Activated CD4-positive, alpha-beta T cell treated with anti-CD3 and anti-CD28 coated beads, Interleukin-2, amount 10 ng/mL, durations not matched to agents 24 days and 14 days (primary cell): ENCODE measurements around the gene ANKRD34B. TPM values are rescaled to one million over a fixed set of nuclear protein-coding genes. Genes with fewer than 3 reads are reported as not detected.

Source experiments
- DNase-seq: peaks from one replicate; pipeline ENCODE4 v3.0.0; 2022
- H3K27ac Mint-ChIP-seq: one replicate; pipeline ENCODE4 v1.8.0; 2022; ENCODE audit warnings: mild to moderate bottlenecking, mixed read lengths
- H3K27me3 Mint-ChIP-seq: one replicate; pipeline ENCODE4 v1.8.0; 2022; ENCODE audit warnings: mixed read lengths
- H3K36me3 Mint-ChIP-seq: one replicate; pipeline ENCODE4 v1.8.0; 2022; ENCODE audit warnings: low read depth, mild to moderate bottlenecking, mixed read lengths
- H3K4me1 Mint-ChIP-seq: one replicate; pipeline ENCODE4 v1.8.0; 2021; ENCODE audit warnings: mixed read lengths
- H3K4me3 Mint-ChIP-seq: one replicate; pipeline ENCODE4 v1.8.0; 2022; ENCODE audit warnings: mild to moderate bottlenecking, moderate library complexity, mixed read lengths
- H3K9me3 Mint-ChIP-seq: one replicate; pipeline ENCODE4 v1.8.0; 2021; ENCODE audit warnings: mixed read lengths
- intact Hi-C: fragments of 100-400 bp; cut with micrococcal nuclease; formaldehyde crosslinking; loops from one replicate; pipeline ENCODE4 v1.15.1; 2023
- total RNA-seq: library from RNA; stranded (reverse); gene quantifications from 2 replicates; pipeline ENCODE4 v1.2.3, GENCODE V29; 2022

The ANKRD34B gene
- total RNA-seq, 1 donor from 2014 or later: not detected

DNA sequence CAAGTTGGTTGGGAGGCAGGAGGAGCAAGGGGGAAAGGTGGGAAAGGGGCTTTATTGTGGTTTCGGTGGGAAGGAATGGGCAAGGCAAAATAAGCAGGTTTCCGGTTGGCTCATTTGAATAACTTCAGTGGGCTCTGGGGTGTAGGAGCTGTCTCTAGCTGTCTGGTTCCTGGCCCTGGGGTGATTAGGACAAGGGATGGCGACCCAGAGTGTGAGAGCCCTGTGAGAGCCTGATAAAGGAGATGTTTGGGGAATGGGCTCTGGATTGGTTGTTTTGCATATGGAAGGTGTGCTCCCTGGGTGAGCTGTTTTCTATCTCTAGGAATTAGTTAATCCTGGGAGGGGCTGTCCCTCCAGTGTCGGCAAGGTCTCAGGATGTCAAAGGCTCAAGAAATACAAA lies 15.4 kb downstream of the ANKRD34B start:
- no peak overlapping the region for H3K4me3 Mint-ChIP-seq
- DNase-seq: no peak
- peaks cover 29% of the 10 kb centered on the region for H3K27me3 Mint-ChIP-seq
- no peaks in the 10 kb centered on the region for H3K4me1 Mint-ChIP-seq
- no peaks in the 10 kb centered on the region for H3K36me3 Mint-ChIP-seq
- no peak overlapping the region for H3K27ac Mint-ChIP-seq
- H3K9me3 Mint-ChIP-seq: peaks cover 6% of the 10 kb centered on the region
- intact Hi-C loops: no loop called here

DNA sequence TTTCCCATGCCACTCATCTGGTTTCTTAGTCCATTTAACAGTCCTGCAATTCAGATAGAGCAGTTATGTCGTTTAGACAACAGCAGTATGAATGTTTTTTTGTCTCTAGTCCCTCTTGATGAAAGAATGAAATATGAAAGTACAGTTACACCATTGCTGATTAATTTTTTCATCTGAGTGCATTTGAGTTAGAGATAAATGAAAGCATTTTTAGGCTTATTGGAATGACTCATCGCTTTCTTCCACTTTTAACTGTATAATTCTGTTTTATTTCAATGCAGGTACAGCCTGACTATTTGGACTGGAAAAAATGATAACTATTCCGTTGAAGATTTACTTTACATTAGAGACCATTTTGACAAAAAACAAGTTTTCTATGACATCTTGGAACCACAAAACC lies 28.7 kb downstream of the ANKRD34B start:
- DNase-seq: no peak
- Mint-ChIP-seq H3K27me3 (peaks cover 2% of the 10 kb centered on the region), H3K4me1 (peaks cover 4% of the 10 kb centered on the region), H3K27ac (no peak overlapping the region), H3K36me3 (no peaks in the 10 kb centered on the region), H3K9me3 (peaks cover 3% of the 10 kb centered on the region), H3K4me3 (no peak overlapping the region)
- intact Hi-C loops: no loop called here

DNA sequence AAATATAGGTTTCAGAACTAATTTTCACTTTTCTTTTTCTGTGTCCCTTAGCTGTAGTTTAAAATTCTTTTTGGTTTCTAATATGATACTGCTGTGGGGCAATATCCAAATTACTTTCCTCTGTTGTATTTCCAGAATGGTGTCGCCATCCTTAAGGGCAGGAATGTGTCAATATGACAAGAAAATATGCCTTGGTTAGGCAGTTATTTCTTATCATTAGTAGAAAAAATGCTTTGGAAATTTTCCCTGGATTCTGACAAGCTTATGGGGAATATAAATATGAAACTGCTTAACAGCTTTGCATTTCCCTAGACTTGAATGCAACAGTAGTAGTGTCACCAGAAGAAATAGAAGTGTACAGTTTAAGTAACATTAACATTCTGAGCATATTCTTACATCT lies 29.4 kb downstream of the ANKRD34B start:
- H3K36me3 Mint-ChIP-seq: no peaks in the 10 kb centered on the region
- H3K9me3 Mint-ChIP-seq: peaks cover 3% of the 10 kb centered on the region
- no peak for DNase-seq
- intact Hi-C loops: no loop called here
- peaks cover 4% of the 10 kb centered on the region for H3K4me1 Mint-ChIP-seq
- no peak overlapping the region for H3K4me3 Mint-ChIP-seq
- H3K27me3 Mint-ChIP-seq: peaks cover 2% of the 10 kb centered on the region
- no peak overlapping the region for H3K27ac Mint-ChIP-seq

DNA sequence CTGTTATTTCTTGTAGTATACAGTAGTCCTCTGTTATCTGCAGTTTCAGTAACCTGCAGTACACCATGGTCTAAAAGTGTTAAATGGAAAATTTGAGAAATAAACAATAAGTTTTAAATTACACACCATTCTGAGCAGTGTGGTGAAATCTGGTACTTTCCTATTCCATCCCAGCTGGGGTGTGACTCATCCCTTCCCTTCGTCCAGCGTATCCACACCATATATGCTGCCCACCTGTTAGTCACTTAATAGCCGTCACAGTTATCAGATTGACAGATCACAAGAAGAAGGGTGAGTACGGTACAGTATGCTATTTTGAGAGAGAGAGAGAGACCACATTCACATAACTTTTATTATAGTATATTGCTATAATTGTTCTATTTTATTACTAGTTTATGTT lies 53.3 kb downstream of the ANKRD34B start:
- Mint-ChIP-seq H3K27me3 (peaks cover 3% of the 10 kb centered on the region), H3K9me3 (no peaks in the 10 kb centered on the region), H3K4me3 (no peak overlapping the region), H3K4me1 (peaks cover 3% of the 10 kb centered on the region), H3K27ac (no peak overlapping the region), H3K36me3 (no peaks in the 10 kb centered on the region)
- DNase-seq: no peak
- intact Hi-C loops: no loop called here

DNA sequence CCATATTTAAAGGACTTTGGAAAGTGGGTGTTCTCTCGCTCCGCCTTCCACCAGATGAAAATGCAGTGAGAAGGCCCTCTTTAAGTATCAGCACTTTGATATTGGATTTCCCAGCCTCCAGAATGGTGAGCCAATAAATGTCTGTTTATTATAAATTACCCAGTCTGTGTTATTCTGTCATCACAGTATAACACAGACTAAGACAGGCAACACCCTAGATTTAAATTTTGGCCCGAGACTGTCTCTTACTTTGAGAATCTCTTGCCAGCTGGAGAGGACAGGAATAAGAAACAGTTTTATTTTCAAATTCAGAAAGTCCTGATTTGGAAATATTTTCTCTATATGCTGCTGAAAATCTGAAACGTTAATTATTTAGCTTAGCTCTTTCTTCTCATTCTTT lies 60.7 kb downstream of the ANKRD34B start:
- Mint-ChIP-seq H3K9me3 (no peaks in the 10 kb centered on the region), H3K4me1 (no peaks in the 10 kb centered on the region), H3K4me3 (no peak overlapping the region), H3K27me3 (peaks cover 3% of the 10 kb centered on the region), H3K27ac (no peak overlapping the region), H3K36me3 (no peaks in the 10 kb centered on the region)
- intact Hi-C loops: no loop called here
- no peak for DNase-seq

DNA sequence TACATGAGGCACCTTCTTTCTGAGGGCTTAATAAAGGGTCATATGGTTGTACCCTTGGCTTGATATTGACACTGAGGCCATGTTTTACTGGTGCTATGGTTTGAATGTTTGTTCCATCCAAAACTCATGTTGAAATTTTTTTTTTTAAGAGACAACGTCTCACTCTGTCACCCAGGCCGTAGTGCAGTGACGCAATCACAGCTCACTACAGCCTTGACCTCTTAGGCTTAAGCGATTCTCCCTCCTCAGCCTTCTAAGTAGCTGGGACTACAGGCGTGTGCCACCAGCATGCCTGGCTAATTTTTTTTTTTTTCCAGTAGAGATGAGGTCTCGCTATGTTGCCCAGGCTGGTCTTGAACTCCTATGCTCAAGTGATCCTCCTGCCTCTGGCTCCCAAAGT lies 61.2 kb downstream of the ANKRD34B start:
- Mint-ChIP-seq H3K4me3 (no peak overlapping the region), H3K9me3 (no peaks in the 10 kb centered on the region), H3K27ac (no peak overlapping the region), H3K4me1 (peaks cover 3% of the 10 kb centered on the region), H3K27me3 (peaks cover 3% of the 10 kb centered on the region), H3K36me3 (no peaks in the 10 kb centered on the region)
- DNase-seq: no peak
- intact Hi-C loops: no loop called here

DNA sequence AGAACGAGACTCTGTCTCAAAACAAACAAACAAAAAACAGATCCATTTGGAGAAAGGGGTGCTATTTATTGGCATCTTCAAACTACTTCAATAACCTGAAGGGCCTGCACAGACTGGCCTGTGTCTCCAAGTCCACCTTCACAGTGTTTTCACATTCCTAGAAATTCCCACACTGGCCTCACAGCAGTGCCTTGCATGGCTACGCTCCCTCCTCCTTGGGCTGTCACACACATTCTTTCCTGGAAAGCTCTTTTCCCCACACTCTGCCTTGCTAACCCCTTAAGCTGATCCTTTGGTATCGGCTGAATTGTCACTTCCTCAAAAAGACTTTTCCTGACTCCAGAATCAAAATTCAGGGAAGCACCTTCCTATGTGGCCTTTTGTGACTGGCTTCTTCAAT lies 62.4 kb downstream of the ANKRD34B start:
- Mint-ChIP-seq H3K36me3 (no peaks in the 10 kb centered on the region), H3K27ac (no peak overlapping the region)

More for the DNA sequence above, 62.4 kb downstream of the ANKRD34B start:
- Mint-ChIP-seq H3K9me3 (no peaks in the 10 kb centered on the region), H3K27me3 (no peaks in the 10 kb centered on the region), H3K4me1 (peaks cover 3% of the 10 kb centered on the region), H3K4me3 (no peak overlapping the region)
- intact Hi-C loops: no loop called here
- DNase-seq: no peak

Other genes starting within 250 kb of the ANKRD34B start
- 8.1 and 9.4 TPM in 2 replicates for gene ZFYVE16, start 162.2 kb downstream of the ANKRD34B start, total RNA-seq
- 0.23 TPM in 1 of 2 replicates, not detected in the other for gene FAM151B, start 82.2 kb downstream of the ANKRD34B start, total RNA-seq
- gene MSH3, start 84.4 kb upstream of the ANKRD34B start, total RNA-seq: 21.0 and 21.1 TPM in 2 replicates
- gene DHFR, start 84.7 kb upstream of the ANKRD34B start, total RNA-seq: 66.5 and 73.4 TPM in 2 replicates